Astrocyte (in vitro differentiated cells and primary cell): ENCODE measurements around the gene SLC6A5. TPM values are rescaled to one million over a fixed set of nuclear protein-coding genes. Genes with fewer than 3 reads are reported as not detected.

ENCODE experiments used
- DNase-seq: peaks from one replicate; pipeline ENCODE4 v3.0.0-alpha.2; 2010; ENCODE audit warnings: low read depth
- FAIRE-seq: peaks from 2 replicates; lab custom pipeline; 2011; peaks lifted over from hg19 to GRCh38; lab: Jason Lieb, UNC
- H2AFZ ChIP-seq: 2 replicates; pipeline ENCODE4 v1.6.0; 2012; ENCODE audit warnings: low read depth, low read length, inconsistent platforms
- H3K27ac ChIP-seq: 2 replicates; pipeline ENCODE4 v1.5.1; 2011; ENCODE audit warnings: low read depth, low read length, inconsistent platforms
- H3K27me3 ChIP-seq: 2 replicates; pipeline ENCODE4 v1.6.0; 2011; ENCODE audit warnings: low read length, inconsistent platforms; ENCODE audit not compliant: insufficient read depth
- H3K36me3 ChIP-seq: 2 replicates; pipeline ENCODE4 v1.5.1; 2011; ENCODE audit warnings: low read length, inconsistent platforms; ENCODE audit not compliant: insufficient read depth
- H3K4me1 ChIP-seq: 2 replicates; pipeline ENCODE4 v1.5.1; 2011; ENCODE audit warnings: low read length, inconsistent platforms; ENCODE audit not compliant: insufficient read depth
- H3K4me2 ChIP-seq: 2 replicates; pipeline ENCODE4 v1.6.0; 2012; ENCODE audit warnings: low read length, inconsistent platforms
- H3K4me3 ChIP-seq: 2 replicates; pipeline ENCODE4 v1.5.1; 2011; ENCODE audit warnings: low read depth, mild to moderate bottlenecking, low read length, inconsistent platforms; ENCODE audit not compliant: insufficient read depth
- H3K79me2 ChIP-seq: 2 replicates; pipeline ENCODE4 v1.6.0; 2012; ENCODE audit warnings: mild to moderate bottlenecking, low read length, inconsistent platforms; ENCODE audit not compliant: insufficient read depth
- H3K9ac ChIP-seq: 2 replicates; pipeline ENCODE4 v1.6.0; 2012; ENCODE audit warnings: mild to moderate bottlenecking, low read length, inconsistent platforms
- H3K9me3 ChIP-seq: 2 replicates; pipeline ENCODE4 v1.5.1; 2012; ENCODE audit warnings: low read depth, mild to moderate bottlenecking, low read length, inconsistent platforms; ENCODE audit not compliant: insufficient read depth
- H4K20me1 ChIP-seq: 2 replicates; pipeline ENCODE4 v1.6.0; 2012; ENCODE audit warnings: low read length, inconsistent platforms; ENCODE audit not compliant: insufficient read depth
- H3K27ac Mint-ChIP-seq: one replicate; pipeline ENCODE4 v1.8.0; 2021; ENCODE audit warnings: mild to moderate bottlenecking, mixed read lengths; ENCODE audit not compliant: unreplicated experiment
- H3K27me3 Mint-ChIP-seq: one replicate; pipeline ENCODE4 v1.8.0; 2021; ENCODE audit warnings: low read depth, mixed read lengths; ENCODE audit not compliant: unreplicated experiment
- H3K36me3 Mint-ChIP-seq: one replicate; pipeline ENCODE4 v1.8.0; 2021; ENCODE audit warnings: low read depth, mixed read lengths; ENCODE audit not compliant: unreplicated experiment
- H3K4me1 Mint-ChIP-seq: one replicate; pipeline ENCODE4 v1.8.0; 2021; ENCODE audit warnings: low read depth, mixed read lengths; ENCODE audit not compliant: unreplicated experiment
- H3K4me3 Mint-ChIP-seq: one replicate; pipeline ENCODE4 v1.8.0; 2021; ENCODE audit warnings: mild to moderate bottlenecking, moderate library complexity, mixed read lengths; ENCODE audit not compliant: unreplicated experiment
- H3K9me3 Mint-ChIP-seq: one replicate; pipeline ENCODE4 v1.8.0; 2021; ENCODE audit warnings: mild to moderate bottlenecking, mixed read lengths; ENCODE audit not compliant: unreplicated experiment
- EZH2 ChIP-seq: IDR thresholded peaks from 2 replicates; pipeline ENCODE4 v1.6.1; 2012; ENCODE audit warnings: mild to moderate bottlenecking, low read length, inconsistent platforms; ENCODE audit not compliant: insufficient read depth
- total RNA-seq: library from RNA; stranded (reverse); gene quantifications from 2 replicates; pipeline ENCODE4 v1.2.1, GENCODE V29; 2021
- TF ChIP-seq, protein P1 (sequence below): IDR thresholded peaks from 2 replicates; pipeline ENCODE4 v1.5.1; 2011; ENCODE audit warnings: low read depth, mild to moderate bottlenecking, inconsistent platforms, low read length, moderate library complexity; ENCODE audit not compliant: insufficient read depth

Gene SLC6A5
- total RNA-seq, 1 donor from 2014 or later = not detected

DNA sequence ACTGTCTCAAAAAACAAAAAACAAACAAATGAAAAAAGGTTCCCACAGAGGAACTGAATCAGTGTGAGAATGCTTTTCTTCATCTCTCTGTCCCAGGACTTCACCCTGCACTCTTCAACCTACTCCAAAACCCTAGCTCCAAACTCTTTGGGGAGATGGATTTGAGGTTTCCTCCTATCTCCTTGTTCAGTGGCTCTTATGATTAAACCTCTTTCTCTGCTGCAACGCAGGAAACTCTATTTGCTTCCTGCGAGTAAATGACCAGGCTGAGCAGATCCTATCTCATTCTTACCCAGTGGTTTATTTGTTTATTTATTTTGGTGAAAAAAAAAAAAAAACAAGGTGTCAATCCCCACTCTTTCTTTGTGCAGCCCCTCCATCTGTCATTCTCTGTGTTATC is 12.0 kb downstream of the SLC6A5 start:
- TF ChIP-seq, protein P1, sequence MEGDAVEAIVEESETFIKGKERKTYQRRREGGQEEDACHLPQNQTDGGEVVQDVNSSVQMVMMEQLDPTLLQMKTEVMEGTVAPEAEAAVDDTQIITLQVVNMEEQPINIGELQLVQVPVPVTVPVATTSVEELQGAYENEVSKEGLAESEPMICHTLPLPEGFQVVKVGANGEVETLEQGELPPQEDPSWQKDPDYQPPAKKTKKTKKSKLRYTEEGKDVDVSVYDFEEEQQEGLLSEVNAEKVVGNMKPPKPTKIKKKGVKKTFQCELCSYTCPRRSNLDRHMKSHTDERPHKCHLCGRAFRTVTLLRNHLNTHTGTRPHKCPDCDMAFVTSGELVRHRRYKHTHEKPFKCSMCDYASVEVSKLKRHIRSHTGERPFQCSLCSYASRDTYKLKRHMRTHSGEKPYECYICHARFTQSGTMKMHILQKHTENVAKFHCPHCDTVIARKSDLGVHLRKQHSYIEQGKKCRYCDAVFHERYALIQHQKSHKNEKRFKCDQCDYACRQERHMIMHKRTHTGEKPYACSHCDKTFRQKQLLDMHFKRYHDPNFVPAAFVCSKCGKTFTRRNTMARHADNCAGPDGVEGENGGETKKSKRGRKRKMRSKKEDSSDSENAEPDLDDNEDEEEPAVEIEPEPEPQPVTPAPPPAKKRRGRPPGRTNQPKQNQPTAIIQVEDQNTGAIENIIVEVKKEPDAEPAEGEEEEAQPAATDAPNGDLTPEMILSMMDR = no peak
- no peak for TF ChIP-seq EZH2
- H3K27ac ChIP-seq = no peak overlapping the region
- H3K9ac ChIP-seq = no peak overlapping the region
- peaks cover 2% of the 10 kb centered on the region for H3K4me1 Mint-ChIP-seq
- no peaks in the 10 kb centered on the region for H3K36me3 ChIP-seq
- H3K4me3 Mint-ChIP-seq = no peak overlapping the region
- no peak overlapping the region for H3K27ac Mint-ChIP-seq
- no peak overlapping the region for H2AFZ ChIP-seq
- no peak overlapping the region for H3K4me2 ChIP-seq
- H3K79me2 ChIP-seq = no peaks in the 10 kb centered on the region
- H3K9me3 ChIP-seq = no peaks in the 10 kb centered on the region
- no peaks in the 10 kb centered on the region for H3K36me3 Mint-ChIP-seq
- H3K4me3 ChIP-seq = no peak overlapping the region
- no peaks in the 10 kb centered on the region for H3K4me1 ChIP-seq
- DNase-seq (no peak), FAIRE-seq (no peak)
- peaks cover 9% of the 10 kb centered on the region for H3K27me3 ChIP-seq
- peaks cover 31% of the 10 kb centered on the region for H3K27me3 Mint-ChIP-seq
- H3K9me3 Mint-ChIP-seq = peaks cover 3% of the 10 kb centered on the region
- no peaks in the 10 kb centered on the region for H4K20me1 ChIP-seq

DNA sequence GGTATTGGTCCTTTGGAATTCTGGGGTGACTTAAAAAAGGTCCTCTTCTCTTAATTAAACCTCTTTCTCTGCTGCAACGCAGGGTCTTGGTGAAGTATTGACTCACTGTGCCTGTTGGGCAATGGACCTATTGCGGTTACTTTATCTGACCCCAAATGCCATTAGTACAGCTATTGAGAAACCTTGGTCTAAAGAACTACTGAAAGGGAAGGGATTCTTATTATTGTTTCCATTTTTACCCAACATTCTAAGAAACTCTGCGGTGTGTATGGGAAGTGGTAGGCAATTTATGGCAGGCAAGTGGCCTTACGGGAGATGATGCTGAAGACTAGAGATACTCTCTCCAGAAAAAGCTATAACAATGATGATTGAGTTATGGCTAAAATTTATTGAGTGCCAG is 12.5 kb downstream of the SLC6A5 start:
- H3K4me3 Mint-ChIP-seq = no peak overlapping the region
- H3K36me3 Mint-ChIP-seq = no peaks in the 10 kb centered on the region
- no peak overlapping the region for H3K4me3 ChIP-seq
- TF ChIP-seq, protein P1 = no peak
- no peak for TF ChIP-seq EZH2
- H3K4me1 ChIP-seq = no peaks in the 10 kb centered on the region
- peaks cover 3% of the 10 kb centered on the region for H3K9me3 Mint-ChIP-seq
- no peaks in the 10 kb centered on the region for H4K20me1 ChIP-seq
- H3K27me3 ChIP-seq = peaks cover 9% of the 10 kb centered on the region
- H3K9me3 ChIP-seq = no peaks in the 10 kb centered on the region
- H3K36me3 ChIP-seq = no peaks in the 10 kb centered on the region
- no peak for FAIRE-seq
- no peak overlapping the region for H3K27ac Mint-ChIP-seq
- H3K79me2 ChIP-seq = no peaks in the 10 kb centered on the region
- no peak overlapping the region for H3K9ac ChIP-seq
- no peak overlapping the region for H3K27ac ChIP-seq
- peaks cover 33% of the 10 kb centered on the region for H3K27me3 Mint-ChIP-seq
- no peak overlapping the region for H2AFZ ChIP-seq
- peaks cover 2% of the 10 kb centered on the region for H3K4me1 Mint-ChIP-seq
- DNase-seq = no peak
- H3K4me2 ChIP-seq = no peak overlapping the region

DNA sequence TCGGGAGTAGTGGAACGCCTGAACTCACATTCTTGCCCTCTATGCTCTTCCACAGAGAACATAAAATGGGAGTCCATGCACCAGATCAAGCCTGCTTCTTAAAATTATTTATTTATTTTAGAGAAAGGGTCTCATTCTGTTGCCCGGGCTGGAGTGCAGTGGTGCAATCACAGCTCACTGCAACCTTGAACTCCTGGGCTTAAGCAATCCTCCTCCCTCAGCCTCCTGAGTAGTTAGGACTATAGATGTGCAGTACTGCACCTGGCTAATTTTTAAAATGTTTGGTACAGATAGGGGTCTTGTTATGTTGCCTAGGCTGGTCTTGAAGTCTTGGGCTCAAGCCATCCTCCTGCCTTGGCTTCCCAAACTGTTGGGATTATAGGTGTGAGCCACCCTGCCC is 13.0 kb downstream of the SLC6A5 start:
- H3K9me3 ChIP-seq = no peaks in the 10 kb centered on the region
- TF ChIP-seq, protein P1 = no peak
- TF ChIP-seq EZH2 = no peak
- Mint-ChIP-seq H3K27me3 (peaks cover 32% of the 10 kb centered on the region), H3K27ac (no peak overlapping the region), H3K9me3 (no peaks in the 10 kb centered on the region), H3K4me3 (no peak overlapping the region), H3K36me3 (no peaks in the 10 kb centered on the region), H3K4me1 (peaks cover 2% of the 10 kb centered on the region)
- H3K27ac ChIP-seq = no peak overlapping the region
- H3K4me1 ChIP-seq = no peaks in the 10 kb centered on the region
- no peak overlapping the region for H3K4me2 ChIP-seq
- peaks cover 9% of the 10 kb centered on the region for H3K27me3 ChIP-seq
- DNase-seq = no peak
- no peak overlapping the region for H3K4me3 ChIP-seq
- no peak for FAIRE-seq
- no peaks in the 10 kb centered on the region for H4K20me1 ChIP-seq
- H3K36me3 ChIP-seq = no peaks in the 10 kb centered on the region
- H3K9ac ChIP-seq = no peak overlapping the region
- no peak overlapping the region for H2AFZ ChIP-seq
- H3K79me2 ChIP-seq = no peaks in the 10 kb centered on the region
